ELR (cell line): ENCODE measurements around the gene CD96.
"Not testable (repeated sequence)": the region's sequence is repeated elsewhere in the genome, so short reads cannot be mapped to it uniquely, and the experiment has no call there.

Source experiments
- DNase-seq: peaks from one replicate; pipeline ENCODE4 v3.0.0-alpha.2; 2015; ENCODE audit warnings: low read depth

The CD96 gene

GRCh38 chr3:111561902-111562301, 19.9 kb downstream of the CD96 start:
- not testable (repeated sequence) for DNase-seq

DNA sequence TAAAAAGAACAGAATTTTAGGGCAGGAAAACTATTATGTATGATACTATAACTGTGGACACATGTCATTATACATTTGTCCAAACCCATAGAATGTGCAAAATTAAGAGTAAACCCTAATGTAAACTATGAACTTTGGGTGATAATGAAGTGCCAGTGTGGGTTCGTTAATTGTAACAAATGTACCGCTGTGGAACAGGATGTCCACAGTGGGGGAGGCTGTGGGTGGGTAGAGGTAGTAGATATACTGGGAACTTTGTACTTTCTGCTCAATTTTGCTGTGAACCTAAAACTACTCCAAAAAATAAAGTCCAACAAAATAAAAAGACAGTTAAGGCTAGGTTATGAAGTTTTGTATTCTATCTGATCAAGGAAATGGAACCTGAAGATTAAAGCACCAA, 24.8 kb downstream of the CD96 start:
- DNase-seq = no peak

DNA sequence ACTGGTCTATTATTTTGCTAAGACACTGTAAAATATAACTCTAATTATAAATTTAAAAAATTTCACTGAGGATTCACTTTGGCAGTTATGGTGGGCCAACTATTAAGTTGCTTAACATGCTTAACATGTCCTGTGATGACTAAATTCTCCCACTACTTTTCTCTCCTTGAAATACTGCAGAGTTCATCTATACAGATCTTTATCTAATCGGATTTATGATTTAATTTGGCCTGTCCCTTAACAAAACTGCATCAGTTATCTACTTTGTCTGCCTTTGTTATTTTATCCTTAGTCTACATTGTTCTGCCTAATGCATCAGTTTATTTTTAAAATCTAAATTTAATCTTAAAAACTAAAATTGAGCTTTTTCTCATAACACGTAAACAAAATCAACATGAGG, 26.4 kb downstream of the CD96 start:
- no peak for DNase-seq

- DNase-seq = no peak
These were observed 26.9 kb downstream of the CD96 start for GRCh38 chr3:111568911-111569310.

DNA sequence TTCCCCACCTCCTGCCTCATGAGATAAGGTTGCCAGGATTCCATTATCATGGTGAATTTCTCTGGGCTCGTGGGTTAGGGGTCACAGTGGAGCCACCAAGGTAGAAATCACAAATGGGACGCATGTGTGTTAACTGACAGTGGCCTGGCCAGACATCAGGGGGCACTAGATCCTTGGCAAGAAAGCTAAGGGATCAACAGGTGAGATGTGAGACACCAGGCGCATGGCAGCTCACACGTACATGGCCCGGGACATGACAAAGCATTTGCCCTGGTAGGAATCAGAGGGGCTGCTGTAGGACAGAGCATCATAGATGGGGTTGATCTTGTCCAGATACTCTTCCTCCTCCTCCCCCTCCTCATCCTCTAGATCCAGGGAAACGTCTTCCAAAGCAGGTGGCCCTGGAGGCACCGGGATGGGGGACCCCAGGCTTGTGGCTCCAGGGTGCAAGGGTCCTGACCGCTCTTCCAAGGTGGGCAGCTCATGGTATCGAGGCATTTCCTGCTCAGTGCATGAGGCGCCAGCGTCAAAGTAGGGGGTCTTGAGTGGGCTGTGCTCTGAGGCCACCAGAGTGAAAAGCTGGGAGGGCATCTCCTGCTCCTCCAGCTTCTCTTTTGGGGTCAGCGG, 28.5 kb downstream of the CD96 start:
- DNase-seq = no peak

DNA sequence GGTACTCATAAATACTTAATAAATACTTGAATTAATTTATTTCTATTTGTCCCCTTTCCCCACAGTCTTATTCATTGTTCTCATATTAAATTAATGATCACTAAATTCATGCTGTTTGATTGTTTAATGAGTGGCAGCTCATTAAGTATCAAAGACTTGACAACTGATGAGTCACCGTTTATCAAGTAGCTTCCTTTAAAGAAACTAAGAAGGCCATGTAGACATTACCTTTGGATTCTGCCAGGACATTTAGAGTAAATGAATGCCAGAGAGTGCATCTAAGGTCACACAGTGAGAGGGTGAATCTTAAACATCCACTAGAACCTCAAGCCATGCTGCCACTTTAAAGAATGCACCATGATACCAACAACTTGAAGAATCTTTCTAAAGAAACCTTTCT, 29.3 kb downstream of the CD96 start:
- no peak for DNase-seq

DNA sequence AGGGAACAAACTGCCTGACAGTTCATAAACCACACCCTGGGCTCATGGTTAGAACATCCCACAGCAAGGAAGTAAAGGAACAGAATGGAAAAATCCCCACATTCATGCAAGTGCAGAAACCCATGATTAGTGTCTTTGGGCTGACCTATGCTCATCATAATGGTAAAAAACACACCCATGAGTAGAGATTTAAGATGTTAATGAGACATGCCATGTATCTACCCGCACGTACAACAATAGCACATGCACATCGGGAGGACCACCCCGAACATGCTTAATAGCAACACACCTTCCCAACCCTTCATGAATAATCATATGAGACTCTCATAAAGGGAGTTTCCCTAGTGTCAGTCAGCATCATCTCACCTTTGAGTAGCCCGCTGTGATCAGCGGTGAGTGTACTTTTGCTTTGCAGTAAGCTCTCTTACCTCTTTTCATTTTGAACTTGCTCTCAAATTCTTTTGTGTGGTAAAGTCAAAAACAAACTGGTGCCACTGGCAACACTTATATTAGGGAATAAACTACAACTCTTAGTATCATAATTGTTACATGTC, 30.0 kb downstream of the CD96 start:
- no peak for DNase-seq

- DNase-seq = no peak
These were observed 35.1 kb downstream of the CD96 start for GRCh38 chr3:111577113-111577512.

- DNase-seq = peak; percentile 92
These were observed 36.0 kb downstream of the CD96 start for GRCh38 chr3:111577798-111578685.

DNA sequence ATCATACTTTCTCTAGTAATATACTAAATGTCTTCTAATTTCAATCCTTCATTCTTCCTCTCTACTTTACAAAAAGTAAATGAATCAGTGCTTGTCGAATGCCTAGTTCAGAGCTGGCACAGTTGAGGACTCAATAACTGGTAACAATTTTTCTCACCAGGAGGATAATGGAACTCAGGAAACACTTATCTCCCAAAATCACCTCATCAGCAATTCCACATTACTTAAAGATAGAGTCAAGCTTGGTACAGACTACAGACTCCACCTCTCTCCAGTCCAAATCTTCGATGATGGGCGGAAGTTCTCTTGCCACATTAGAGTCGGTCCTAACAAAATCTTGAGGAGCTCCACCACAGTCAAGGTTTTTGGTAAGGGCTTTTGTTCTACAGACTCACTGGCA, 36.9 kb downstream of the CD96 start:
- DNase-seq = no peak

GRCh38 chr3:111579495-111579894, 37.5 kb downstream of the CD96 start:
- DNase-seq = no peak

GRCh38 chr3:111581403-111582119, 39.6 kb downstream of the CD96 start:
- DNase-seq = no peak

DNA sequence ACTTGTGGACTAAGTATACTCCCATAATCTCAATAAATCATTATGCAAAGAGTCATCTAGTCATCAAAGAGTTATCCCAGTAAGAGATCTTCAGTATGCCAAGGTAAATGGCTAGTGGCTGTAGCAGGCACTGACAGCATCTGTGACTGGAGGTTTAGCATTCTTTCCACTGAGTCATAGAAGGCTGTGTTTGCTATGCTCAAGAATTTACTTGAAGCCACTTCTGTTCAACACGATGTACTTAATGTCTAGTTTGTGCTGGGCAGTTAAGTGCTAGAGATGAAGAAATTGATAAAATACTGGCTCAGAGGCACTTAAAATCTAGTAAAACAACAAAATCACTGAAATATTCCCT, 40.1 kb downstream of the CD96 start:
- peak; percentile 93 for DNase-seq

DNA sequence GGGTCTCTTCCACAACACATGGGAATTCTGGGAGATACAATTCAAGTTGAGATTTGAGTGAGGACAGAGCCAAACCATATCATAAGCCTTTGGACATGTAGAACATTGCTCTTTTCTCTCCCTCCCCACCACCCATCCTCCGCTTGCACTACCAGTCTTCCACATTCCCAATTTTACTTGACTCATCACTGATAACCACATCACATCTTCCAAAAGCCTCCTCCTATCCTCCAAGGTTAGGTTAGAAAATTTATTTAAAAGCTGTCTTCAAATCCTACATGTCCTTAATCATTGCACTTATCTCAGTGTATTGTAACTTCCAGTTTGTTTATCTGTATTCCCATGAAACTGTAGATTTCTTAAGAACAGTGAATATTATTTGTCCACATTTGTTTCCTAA, 42.7 kb downstream of the CD96 start:
- DNase-seq = no peak

DNA sequence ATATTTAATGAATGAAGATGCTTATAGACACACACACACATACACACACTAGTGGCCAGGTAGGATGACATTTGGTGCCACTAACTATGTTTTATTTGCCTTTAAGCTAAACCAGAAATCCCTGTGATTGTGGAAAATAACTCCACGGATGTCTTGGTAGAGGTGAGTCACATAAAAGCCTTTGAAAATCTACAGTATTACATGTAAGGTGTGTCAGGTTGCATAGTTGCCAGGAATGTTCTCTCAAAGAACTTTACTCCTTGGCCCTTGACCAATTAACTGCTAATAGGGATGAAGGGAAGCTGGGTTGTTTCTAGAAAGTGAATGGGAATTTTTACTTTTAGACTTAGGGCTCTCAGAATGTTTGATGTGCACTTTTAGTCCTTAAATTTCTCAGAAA, 43.2 kb downstream of the CD96 start:
- peak; percentile 53 for DNase-seq

GRCh38 chr3:111588527-111588926, 46.5 kb downstream of the CD96 start:
- peak; percentile 26 for DNase-seq

DNA sequence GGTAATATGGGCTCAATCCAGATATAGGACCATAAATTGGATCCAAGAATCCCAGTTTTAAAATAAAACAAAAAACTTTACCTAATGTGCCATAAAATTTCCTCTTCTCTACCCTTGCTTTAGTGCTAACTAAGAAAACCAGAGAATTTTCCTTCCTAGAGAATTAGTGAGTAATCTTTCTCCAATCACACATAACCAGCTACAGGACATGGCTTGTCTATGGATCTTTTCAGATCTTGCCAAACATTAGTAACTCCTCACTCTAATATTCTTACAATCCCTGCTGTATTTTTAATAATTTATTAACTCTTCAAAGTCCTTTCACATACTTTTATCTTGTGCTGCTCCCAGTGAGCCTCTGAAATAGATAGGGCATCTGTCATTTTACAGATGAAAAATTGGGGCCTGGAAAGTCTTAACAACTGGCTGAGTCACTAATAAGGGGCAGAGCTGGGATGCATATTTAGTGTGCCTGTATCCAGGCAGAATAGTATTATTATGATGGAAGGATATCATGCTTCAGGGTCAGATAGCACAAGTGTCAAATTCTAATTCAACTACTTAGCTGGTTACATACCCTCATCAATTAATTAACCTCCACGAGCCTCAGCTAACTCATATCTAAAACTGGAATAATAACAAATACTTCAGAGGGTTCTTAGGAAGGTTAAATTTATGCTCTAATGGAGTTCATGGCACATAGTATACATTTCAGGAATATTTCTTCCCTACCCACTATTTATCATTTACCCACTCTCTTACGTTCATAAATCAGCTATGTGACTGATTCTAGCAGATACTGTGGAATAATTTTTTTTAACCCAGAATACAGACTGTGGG, 47.5 kb downstream of the CD96 start:
- DNase-seq = peak; percentile 34

GRCh38 chr3:111590143-111590491, 48.1 kb downstream of the CD96 start:
- no peak for DNase-seq

- no peak for DNase-seq
These were observed 49.6 kb downstream of the CD96 start for GRCh38 chr3:111591555-111591954.

DNA sequence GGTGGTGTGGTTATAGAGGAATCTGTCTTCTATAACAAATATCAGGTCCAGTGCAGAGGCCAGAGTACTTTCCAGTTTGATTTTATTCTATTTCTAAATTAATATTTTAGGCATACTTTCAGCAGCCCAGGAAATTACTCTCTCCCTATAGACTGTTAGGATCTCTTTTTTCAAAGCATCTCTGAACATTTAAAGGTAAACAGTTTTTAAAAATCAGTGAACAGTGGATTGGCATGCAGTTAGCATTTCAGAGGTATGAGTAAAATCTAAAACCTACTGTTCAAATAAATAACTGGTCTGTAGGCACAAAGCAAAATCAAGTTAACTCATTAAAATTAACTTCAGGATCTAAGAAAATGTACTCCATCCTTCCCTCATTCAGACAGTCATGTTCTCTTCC, 50.1 kb downstream of the CD96 start:
- no peak for DNase-seq

GRCh38 chr3:111592936-111593335, 50.9 kb downstream of the CD96 start:
- no peak for DNase-seq

GRCh38 chr3:111593666-111594065, 51.7 kb downstream of the CD96 start:
- DNase-seq = no peak
